Lung (tissue), 12 donors: ENCODE measurements around the gene BCKDHB. TPM values are rescaled to one million over a fixed set of nuclear protein-coding genes. Genes with fewer than 3 reads are reported as not detected.

Experiments
- ATAC-seq: fragments of 200-7000 bp; cut with Tn5 transposase; one replicate; pipeline ENCODE4 v1.9.1; 2020; ENCODE audit warnings: moderate number of reproducible peaks; ENCODE audit not compliant: insufficient read depth, low FRiP score
- DNase-seq, 3 donors: peaks; one replicate each; pipeline ENCODE4 v3.0.0-alpha.2; 2013 to 2017
- H3K27ac ChIP-seq, 2 donors: one replicate each; pipeline ENCODE4 v1.5.1; 2013; ENCODE audit warnings: mild to moderate bottlenecking in 2 of 2, moderate library complexity in 2 of 2, control low read depth in 1 of 2, inconsistent platforms in 1 of 2, low read depth in 1 of 2, low read length in 1 of 2
- H3K27me3 ChIP-seq, 3 donors: one replicate each; pipeline ENCODE4 v1.5.1; 2013; ENCODE audit warnings: low read length in 2 of 3; ENCODE audit not compliant: control insufficient read depth in 3 of 3, insufficient read depth in 3 of 3
- H3K36me3 ChIP-seq, 4 donors: one replicate each; pipeline ENCODE4 v1.5.1; 2013; ENCODE audit warnings: low read length in 4 of 4, mild to moderate bottlenecking in 1 of 4, moderate library complexity in 1 of 4; ENCODE audit not compliant: control insufficient read depth in 4 of 4, insufficient read depth in 4 of 4
- H3K4me1 ChIP-seq, 5 donors: one replicate each; pipeline ENCODE4 v1.5.1; 2013; ENCODE audit warnings: low read length in 5 of 5, mild to moderate bottlenecking in 2 of 5, moderate library complexity in 1 of 5; ENCODE audit not compliant: control insufficient read depth in 5 of 5, insufficient read depth in 5 of 5
- H3K4me3 ChIP-seq: one replicate; pipeline ENCODE4 v1.5.1; 2013; ENCODE audit warnings: mild to moderate bottlenecking, control low read depth, moderate library complexity
- H3K9ac ChIP-seq, 2 donors: one replicate each; pipeline ENCODE4 v1.5.1; 2013; ENCODE audit warnings: low read length in 2 of 2, control low read depth in 1 of 2; ENCODE audit not compliant: insufficient read depth in 1 of 2
- H3K9me3 ChIP-seq, 4 donors: one replicate each; pipeline ENCODE4 v1.5.1; 2013; ENCODE audit warnings: low read length in 3 of 4, mild to moderate bottlenecking in 1 of 4, moderate library complexity in 1 of 4; ENCODE audit not compliant: control insufficient read depth in 4 of 4, insufficient read depth in 3 of 4
- CTCF ChIP-seq: IDR thresholded peaks from 2 replicates; pipeline ENCODE4 v1.5.1; 2012; ENCODE audit warnings: mild to moderate bottlenecking; ENCODE audit errors: control extremely low read depth, extremely low read depth
- WGBS, 2 donors: extraction: QIAGEN DNeasy Blood & Tissue Kit; methylation state at CpG; one replicate each; pipeline ENCODE4 v1.1.7; 2013; 5-methylcytosine and 5-hydroxymethylcytosine counted together
- polyA plus RNA-seq, 2 donors: library from polyadenylated mRNA; stranded (reverse); fragments of 200-250 nt; gene quantifications; one replicate each; pipeline ENCODE4 v1.2.1, GENCODE V29; 2013
- total RNA-seq, 2 donors: library from RNA; depleted of rRNA in 1 of 2; stranded (reverse); fragments of >200 nt in 1 of 2; gene quantifications; one replicate each; pipeline ENCODE4 v1.2.1, GENCODE V29; 2014 to 2021
- donor health status: control.
- donor health status: control.
- donor health status: Bipolar disorder and iron deficiency.
- donor health status: healthy.
- donor health status: DM: yes; HTN: yes; CAD: no.

Gene BCKDHB
- total and polyA plus RNA-seq, 4 donors = 6.9 to 27.7 (median 15.7) TPM

- H3K4me3 ChIP-seq = no peak overlapping the region
- ATAC-seq (no peak), DNase-seq (no peak)
- WGBS, 2 donors = 92 to 95% methylated on average over 6 of the region's 6 CpGs
- H3K9ac ChIP-seq = no peak overlapping the region
- no peaks in the 10 kb centered on the region for H3K27me3 ChIP-seq
- no peaks in the 10 kb centered on the region for H3K4me1 ChIP-seq
- no peak for TF ChIP-seq CTCF
- peaks cover 0 to 3% (median 2%) of the 10 kb centered on the region in 4 donors for H3K36me3 ChIP-seq
- H3K9me3 ChIP-seq = no peaks in the 10 kb centered on the region
- H3K27ac ChIP-seq = no peak overlapping the region
Observed at GRCh38 chr6:80217794-80218193, 111.3 kb downstream of the BCKDHB start.

GRCh38 chr6:80223743-80224212 is 117.3 kb downstream of the BCKDHB start:
- WGBS, 2 donors = 84 to 91% methylated on average over 3 of the region's 3 CpGs
- DNase-seq (peak in 2 of 3 donors; percentile 6 to 24), ATAC-seq (no peak)
- no peak for TF ChIP-seq CTCF
- H3K36me3 ChIP-seq = peaks cover 0 to 4% (median 2%) of the 10 kb centered on the region in 4 donors
- H3K27me3 ChIP-seq = no peaks in the 10 kb centered on the region
- H3K4me3 ChIP-seq = no peak overlapping the region
- H3K9ac ChIP-seq = no peak overlapping the region
- no peaks in the 10 kb centered on the region for H3K9me3 ChIP-seq
- H3K27ac ChIP-seq = no peak overlapping the region
- H3K4me1 ChIP-seq = no peaks in the 10 kb centered on the region

GRCh38 chr6:80226151-80226550 is 119.7 kb downstream of the BCKDHB start:
- DNase-seq = no peak
- WGBS, 2 donors = 92 to 94% methylated on average over 3 of the region's 3 CpGs
- Histone ChIP-seq H3K4me3 (no peak overlapping the region), H3K9ac (no peak overlapping the region), H3K36me3 (peaks cover 0 to 2% (median 0%) of the 10 kb centered on the region in 4 donors), H3K27me3 (no peaks in the 10 kb centered on the region), H3K4me1 (no peaks in the 10 kb centered on the region), H3K27ac (no peak overlapping the region), H3K9me3 (no peaks in the 10 kb centered on the region)
- ATAC-seq = no peak
- TF ChIP-seq CTCF = no peak

- Histone ChIP-seq H3K4me1 (no peaks in the 10 kb centered on the region), H3K4me3 (no peak overlapping the region), H3K36me3 (peaks cover 0 to 2% (median 0%) of the 10 kb centered on the region in 4 donors), H3K27me3 (no peaks in the 10 kb centered on the region), H3K9me3 (no peaks in the 10 kb centered on the region), H3K27ac (no peak overlapping the region), H3K9ac (no peak overlapping the region)
- ATAC-seq (no peak), DNase-seq (peak in 2 of 3 donors; percentile 41 to 61)
- WGBS, 2 donors = 89 to 90% methylated on average over 5 of the region's 5 CpGs
- no peak for TF ChIP-seq CTCF
Observed at GRCh38 chr6:80226699-80227098, 120.2 kb downstream of the BCKDHB start.
